HG03280 (cell line): Measurements from ENCODE around the gene RELN.
A peak's percentile ranks its signal among the peaks of the same experiment; 100 is the strongest.
"Not testable (repeated sequence)": the region's sequence is repeated elsewhere in the genome, so short reads cannot be mapped to it uniquely, and the experiment has no call there.

Experiments used
- ATAC-seq: cut with Tn5 transposase; IDR thresholded peaks from one replicate; pipeline ENCODE4 v1.9.1; 2021; ENCODE audit warnings: mild to moderate bottlenecking, moderate library complexity; ENCODE audit not compliant: unreplicated experiment

Gene RELN

GRCh38 chr7:103989200-103989784 lies at the start of gene RELN:
Gene RELN (minus strand): TSS chr7:103989658. CDS start chr7:103989356, 302 bp downstream.
- ATAC-seq: no peak

- ATAC-seq: no peak
Observed at GRCh38 chr7:104038136-104038535, 48.7 kb upstream of the RELN start.

GRCh38 chr7:104036889-104037288 lies 47.4 kb upstream of the RELN start:
- not testable (repeated sequence) for ATAC-seq

GRCh38 chr7:104035351-104035750 lies 45.9 kb upstream of the RELN start:
- ATAC-seq: no peak

- no peak for ATAC-seq
Observed at GRCh38 chr7:104034679-104035078, 45.2 kb upstream of the RELN start.

- ATAC-seq: no peak
Observed at GRCh38 chr7:104033837-104034236, 44.4 kb upstream of the RELN start.

GRCh38 chr7:104032486-104032885 lies 43.0 kb upstream of the RELN start:
- ATAC-seq: no peak

GRCh38 chr7:104029765-104030164 lies 40.3 kb upstream of the RELN start:
- no peak for ATAC-seq

GRCh38 chr7:104024632-104025031 lies 35.2 kb upstream of the RELN start:
- no peak for ATAC-seq

- ATAC-seq: no peak
Observed at GRCh38 chr7:104023100-104023499, 33.6 kb upstream of the RELN start.

GRCh38 chr7:104018425-104018824 lies 29.0 kb upstream of the RELN start:
- no peak for ATAC-seq

GRCh38 chr7:104017001-104017400 lies 27.5 kb upstream of the RELN start:
- ATAC-seq: no peak

- ATAC-seq: no peak
Observed at GRCh38 chr7:104012835-104013234, 23.4 kb upstream of the RELN start.

GRCh38 chr7:104011829-104012228 lies 22.4 kb upstream of the RELN start:
- ATAC-seq: no peak

GRCh38 chr7:104010052-104010909 lies 20.8 kb upstream of the RELN start:
- no peak for ATAC-seq

GRCh38 chr7:104008107-104008506 lies 18.6 kb upstream of the RELN start:
- ATAC-seq: no peak

- no peak for ATAC-seq
Observed at GRCh38 chr7:104007614-104008013, 18.2 kb upstream of the RELN start.

- ATAC-seq: no peak
Observed at GRCh38 chr7:104005197-104005596, 15.7 kb upstream of the RELN start.

- peak; percentile 55 for ATAC-seq
Observed at GRCh38 chr7:103996639-103997038, 7.2 kb upstream of the RELN start.

- ATAC-seq: no peak
Observed at GRCh38 chr7:103996017-103996551, 6.6 kb upstream of the RELN start.

- ATAC-seq: no peak
Observed at GRCh38 chr7:103995554-103995953, 6.1 kb upstream of the RELN start.

GRCh38 chr7:103993551-103993950 lies 4.1 kb upstream of the RELN start:
- ATAC-seq: no peak
